ENCODE results near the gene MEG3.

Gene MEG3

GRCh38 chr14:100872259-100873095, 46.6 kb downstream of the MEG3 start:
- no peak overlapping the region for H3K27ac ChIP-seq

DNA sequence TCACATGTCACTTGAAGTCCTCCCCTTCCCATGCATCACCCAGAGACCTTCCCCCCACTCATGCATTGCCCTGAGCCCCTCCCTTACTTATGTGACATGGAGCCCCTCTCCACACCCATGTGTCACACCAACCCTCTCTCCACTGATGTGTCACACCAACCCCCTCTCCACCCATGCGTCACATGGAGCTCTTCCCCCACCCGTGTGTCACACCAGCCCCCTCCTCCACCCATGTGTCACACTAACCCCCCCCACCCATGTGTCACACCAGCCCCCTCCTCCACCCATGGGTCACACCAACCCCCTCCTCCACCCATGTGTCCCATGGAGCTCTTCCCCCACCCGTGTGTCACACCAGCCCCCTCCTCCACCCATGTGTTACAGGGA, 47.2 kb downstream of the MEG3 start:
- H3K27ac ChIP-seq = no peak overlapping the region
- no peak for TF ChIP-seq CTCF (conservative IDR thresholded peaks at IDR 0.05)

More at GRCh38 chr14:100872259-100873095, 46.6 kb downstream of the MEG3 start:
- no peak for TF ChIP-seq CTCF (conservative IDR thresholded peaks at IDR 0.05)

GRCh38 chr14:100874051-100874410, 48.1 kb downstream of the MEG3 start:
- H3K27ac ChIP-seq = no peak overlapping the region
- TF ChIP-seq CTCF (conservative IDR thresholded peaks at IDR 0.05) = no peak

DNA sequence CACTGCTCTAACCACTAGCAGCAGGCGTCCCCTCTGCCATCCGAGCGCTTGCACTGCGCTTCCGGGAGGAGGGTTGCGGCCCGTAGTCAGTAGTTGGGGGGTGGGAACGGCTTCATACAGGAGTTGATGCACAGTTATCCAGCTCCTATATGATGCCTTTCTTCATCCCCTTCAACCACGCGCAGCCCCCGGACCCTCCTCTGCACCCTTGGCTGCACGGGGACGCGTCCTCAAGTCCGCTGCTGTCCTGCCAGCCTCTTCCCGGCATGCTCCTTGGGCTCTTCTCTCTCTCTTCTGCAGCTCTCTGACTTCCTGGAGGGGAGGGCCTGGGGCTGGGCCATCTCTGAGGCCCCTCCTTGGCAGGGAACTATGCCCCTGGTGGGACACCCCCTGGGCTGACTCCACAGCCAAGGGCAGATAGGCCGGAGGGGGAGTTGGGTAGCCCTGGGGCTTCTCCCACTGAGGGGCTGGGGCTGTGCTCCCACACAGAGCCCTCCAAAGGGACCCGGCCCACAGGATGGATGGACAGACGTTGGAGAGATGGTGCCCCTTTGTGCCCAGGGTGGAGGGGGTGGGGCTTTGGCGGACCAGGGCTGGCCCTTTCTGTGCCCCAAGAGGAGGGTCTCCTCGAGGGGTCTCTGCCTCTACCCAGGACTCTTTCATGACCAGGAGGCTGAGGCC, 48.6 kb downstream of the MEG3 start:
- no peak overlapping the region for H3K27ac ChIP-seq
- TF ChIP-seq CTCF (conservative IDR thresholded peaks at IDR 0.05) = no peak

DNA sequence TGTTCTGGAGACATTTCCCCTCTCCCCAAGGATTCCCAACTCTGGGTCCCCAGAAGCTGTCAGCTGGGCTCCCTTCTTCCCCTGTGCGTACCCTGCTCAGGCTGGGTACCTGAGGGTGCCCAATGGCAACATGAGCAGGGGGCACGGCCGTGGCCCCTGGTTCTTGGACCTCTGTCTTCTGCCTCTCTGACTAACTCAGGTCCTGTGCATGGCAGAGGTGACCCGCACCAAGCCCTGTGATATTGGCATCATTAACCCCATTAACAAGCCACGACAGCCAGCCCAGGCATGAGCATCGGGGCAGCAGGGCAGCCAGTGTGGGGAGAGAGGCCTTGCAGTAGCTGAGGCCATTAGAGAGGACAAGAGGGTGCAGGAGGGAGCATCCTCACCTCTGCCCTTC, 49.2 kb downstream of the MEG3 start:
- no peak for TF ChIP-seq CTCF (conservative IDR thresholded peaks at IDR 0.05)
- no peak overlapping the region for H3K27ac ChIP-seq

- no peak for TF ChIP-seq CTCF (conservative IDR thresholded peaks at IDR 0.05)
- no peak overlapping the region for H3K27ac ChIP-seq
Measured at GRCh38 chr14:100875861-100876590, 50.1 kb downstream of the MEG3 start.
